ENCODE results near the gene CCL26.

Gene CCL26

GRCh38 chr7:75772081-75773077 is at the start of gene CCL26:
CCL26 (minus strand) TSS chr7:75772211; CDS start chr7:75772176, 35 bp downstream.
- in situ Hi-C loops (cut with HindIII; ENCODE audit: low pct_ligation_motif_present, low pct_unique_long_range_greater_than_20kb, low sequenced_read_pairs) = loop anchor here (25.0 kb wide), 1 partner anchor 110 kb away; no protein-coding TSS in a partner anchor
- DNase-seq = no peak

DNA sequence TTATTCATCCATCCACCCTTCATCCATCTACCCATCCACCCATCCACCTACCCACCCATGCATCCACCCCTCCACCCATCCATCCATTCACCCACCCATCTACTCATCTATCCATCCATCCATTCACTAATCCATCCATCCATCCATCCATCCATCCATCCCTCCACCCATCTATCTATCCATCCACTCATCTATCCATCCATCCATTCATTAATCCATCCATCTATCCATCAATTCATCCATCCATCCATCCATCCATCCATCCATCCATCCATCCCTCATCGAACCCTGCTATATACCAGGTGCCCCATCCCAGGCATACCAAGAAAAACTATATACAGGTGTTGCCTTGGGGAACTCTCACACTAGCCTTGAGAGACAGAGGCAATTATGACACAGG is 48.7 kb upstream of the CCL26 start:
- in situ Hi-C loops (cut with HindIII; ENCODE audit: low pct_ligation_motif_present, low pct_unique_long_range_greater_than_20kb, low sequenced_read_pairs) = no loop called here
- DNase-seq = no peak

GRCh38 chr7:75819711-75820110 is 47.7 kb upstream of the CCL26 start:
- no peak for DNase-seq
- in situ Hi-C loops (cut with HindIII; ENCODE audit: low pct_ligation_motif_present, low pct_unique_long_range_greater_than_20kb, low sequenced_read_pairs) = no loop called here

- DNase-seq = no peak
Measured at GRCh38 chr7:75818472-75818871, 46.5 kb upstream of the CCL26 start.

DNA sequence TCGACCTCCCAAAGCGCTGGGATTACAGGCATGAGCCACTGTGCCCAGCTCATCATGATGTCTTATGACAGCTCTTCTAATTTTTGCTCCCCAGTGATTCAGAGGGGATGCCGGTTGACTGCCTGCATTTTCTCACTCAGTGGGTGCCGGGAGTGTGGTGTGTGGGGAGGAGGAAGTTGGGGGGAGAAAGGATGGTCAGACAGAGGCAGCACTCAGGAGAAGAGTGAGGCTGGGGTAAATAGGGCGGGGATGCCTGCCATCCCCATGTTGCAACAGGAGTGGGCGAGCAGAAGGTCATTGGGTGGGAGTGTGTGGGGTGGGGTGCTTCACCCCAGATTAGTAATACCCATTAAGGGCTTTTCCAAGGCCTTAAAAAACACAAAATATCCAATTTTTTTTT is 45.1 kb upstream of the CCL26 start:
- in situ Hi-C loops (cut with HindIII; ENCODE audit: low pct_ligation_motif_present, low pct_unique_long_range_greater_than_20kb, low sequenced_read_pairs) = no loop called here
- no peak for DNase-seq

More at GRCh38 chr7:75818472-75818871, 46.5 kb upstream of the CCL26 start:
- in situ Hi-C loops (cut with HindIII; ENCODE audit: low pct_ligation_motif_present, low pct_unique_long_range_greater_than_20kb, low sequenced_read_pairs) = no loop called here

DNA sequence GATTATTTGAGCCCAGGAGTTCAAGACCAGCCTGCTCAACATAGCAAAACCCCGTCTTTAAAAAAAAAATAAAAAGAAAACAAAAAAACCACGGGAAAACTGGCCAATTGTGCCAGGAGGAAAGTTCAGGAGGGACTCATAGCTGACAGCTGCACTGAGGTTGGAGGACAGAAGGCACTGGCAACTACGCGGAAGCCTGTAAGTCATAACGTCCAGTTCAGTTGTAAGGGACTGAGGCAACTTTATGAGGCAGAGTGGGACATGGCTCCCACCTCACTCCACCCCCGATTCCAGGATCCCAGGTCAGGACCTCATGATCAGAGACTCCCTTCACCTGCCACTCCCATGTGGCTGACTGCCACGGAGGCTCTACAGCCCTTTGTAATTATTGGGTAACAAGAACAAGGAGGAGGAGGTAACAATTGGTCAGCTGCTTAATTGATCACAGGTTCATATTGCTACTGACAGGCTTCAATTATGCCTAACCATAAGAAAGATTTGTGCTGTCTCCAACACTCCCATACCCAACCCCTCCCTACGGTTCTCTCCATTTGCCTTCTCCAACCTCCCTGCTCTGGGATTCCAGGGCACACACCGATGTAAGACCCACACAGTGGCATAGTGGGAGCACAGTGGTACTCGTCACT is 43.5 kb upstream of the CCL26 start:
- in situ Hi-C loops (cut with HindIII; ENCODE audit: low pct_ligation_motif_present, low pct_unique_long_range_greater_than_20kb, low sequenced_read_pairs) = no loop called here
- no peak for DNase-seq

GRCh38 chr7:75814407-75814947 is 42.5 kb upstream of the CCL26 start:
- in situ Hi-C loops (cut with HindIII; ENCODE audit: low pct_ligation_motif_present, low pct_unique_long_range_greater_than_20kb, low sequenced_read_pairs) = no loop called here
- no peak for DNase-seq

DNA sequence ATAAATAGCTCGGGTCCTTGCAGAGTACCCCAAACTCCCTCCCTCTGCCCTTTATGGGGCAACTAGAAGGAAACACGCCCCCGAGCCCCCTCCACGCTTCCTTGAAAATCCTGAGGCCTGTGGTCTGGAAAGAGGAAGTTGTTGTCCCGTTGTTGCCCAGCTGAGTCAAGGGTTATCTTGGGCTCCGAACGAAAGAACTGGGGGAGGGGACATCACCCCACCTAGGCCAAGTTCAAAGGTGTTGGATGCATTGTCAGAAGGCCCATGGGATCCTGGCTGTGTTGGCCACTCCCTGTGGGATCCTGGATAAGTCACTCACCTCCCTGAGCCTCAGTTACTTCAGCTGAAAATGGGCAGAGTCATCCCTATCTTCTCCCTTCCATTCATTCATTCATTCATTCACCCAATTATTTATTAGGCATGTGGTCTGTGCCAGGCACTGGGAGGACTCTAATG is 41.8 kb upstream of the CCL26 start, which contains the start of gene CCL24:
CCL24 (minus strand) TSS at position 26 of the 456 bp plus-strand sequence. CDS start 91 bp downstream, outside the sequence.
- DNase-seq = no peak
- in situ Hi-C loops (cut with HindIII; ENCODE audit: low pct_ligation_motif_present, low pct_unique_long_range_greater_than_20kb, low sequenced_read_pairs) = no loop called here

GRCh38 chr7:75813084-75813483 is 41.1 kb upstream of the CCL26 start:
- in situ Hi-C loops (cut with HindIII; ENCODE audit: low pct_ligation_motif_present, low pct_unique_long_range_greater_than_20kb, low sequenced_read_pairs) = no loop called here
- DNase-seq = no peak

- in situ Hi-C loops (cut with HindIII; ENCODE audit: low pct_ligation_motif_present, low pct_unique_long_range_greater_than_20kb, low sequenced_read_pairs) = no loop called here
- no peak for DNase-seq
Measured at GRCh38 chr7:75811894-75812678, 40.1 kb upstream of the CCL26 start.

- in situ Hi-C loops (cut with HindIII; ENCODE audit: low pct_ligation_motif_present, low pct_unique_long_range_greater_than_20kb, low sequenced_read_pairs) = no loop called here
- DNase-seq = no peak
Measured at GRCh38 chr7:75809396-75809795, 37.4 kb upstream of the CCL26 start.

GRCh38 chr7:75808106-75808505 is 36.1 kb upstream of the CCL26 start:
- in situ Hi-C loops (cut with HindIII; ENCODE audit: low pct_ligation_motif_present, low pct_unique_long_range_greater_than_20kb, low sequenced_read_pairs) = no loop called here
- no peak for DNase-seq

GRCh38 chr7:75807452-75807851 is 35.4 kb upstream of the CCL26 start:
- no peak for DNase-seq
- in situ Hi-C loops (cut with HindIII; ENCODE audit: low pct_ligation_motif_present, low pct_unique_long_range_greater_than_20kb, low sequenced_read_pairs) = no loop called here

DNA sequence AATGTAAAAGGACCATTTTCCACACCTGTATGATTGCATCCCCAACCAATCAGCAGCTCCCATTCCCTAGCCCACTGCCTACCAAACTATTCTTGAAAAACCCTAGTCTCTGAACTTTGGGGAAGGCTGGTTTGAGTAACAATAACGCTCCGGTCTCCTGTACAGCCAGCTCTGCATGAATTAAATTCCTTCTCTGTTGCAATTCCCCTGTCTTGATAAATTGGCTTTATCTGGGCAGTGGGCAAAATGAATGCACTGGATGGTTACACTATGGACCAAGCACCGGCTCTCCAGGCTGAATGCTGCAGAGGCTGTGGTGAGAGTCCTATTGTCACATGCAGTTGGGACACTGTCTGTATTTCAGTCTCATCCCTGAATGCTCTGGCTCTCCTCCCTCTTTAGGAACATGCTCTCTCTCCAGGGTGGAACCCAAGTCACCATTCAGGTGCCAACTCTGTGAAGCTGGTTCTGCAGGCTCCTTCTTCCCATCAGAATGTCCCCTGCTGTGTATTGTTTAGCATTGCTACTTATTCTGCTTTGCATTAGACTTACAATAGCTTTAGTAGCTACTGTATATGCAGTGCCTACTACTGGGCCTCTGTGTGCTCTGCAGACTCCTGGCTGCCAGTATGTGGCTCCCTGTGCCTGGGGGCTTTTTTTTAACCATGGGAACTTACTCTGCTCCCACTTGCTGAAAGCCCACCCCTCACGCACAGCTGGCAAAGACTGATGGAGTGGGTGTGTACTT is 34.7 kb upstream of the CCL26 start:
- DNase-seq = no peak
- in situ Hi-C loops (cut with HindIII; ENCODE audit: low pct_ligation_motif_present, low pct_unique_long_range_greater_than_20kb, low sequenced_read_pairs) = no loop called here

DNA sequence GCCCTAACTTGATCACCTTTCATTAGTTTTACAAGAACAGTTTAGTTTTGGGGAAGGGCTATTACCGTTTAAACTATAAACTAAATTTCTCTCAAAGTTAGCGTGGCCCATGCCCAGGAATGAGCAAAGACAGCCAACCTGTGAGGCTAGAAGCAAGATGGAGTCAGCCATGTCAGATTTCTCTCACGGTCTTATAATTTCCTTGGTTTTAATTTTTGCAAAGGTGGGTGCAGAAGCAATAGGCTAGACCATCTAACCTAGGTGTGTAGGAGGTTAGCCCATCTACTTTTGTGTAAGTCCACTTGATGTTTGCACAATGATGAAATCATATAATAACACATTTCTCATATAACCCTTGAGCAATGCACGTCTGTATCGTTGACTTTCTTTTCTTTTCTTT is 32.7 kb upstream of the CCL26 start:
- in situ Hi-C loops (cut with HindIII; ENCODE audit: low pct_ligation_motif_present, low pct_unique_long_range_greater_than_20kb, low sequenced_read_pairs) = no loop called here
- DNase-seq = no peak

- no peak for DNase-seq
- in situ Hi-C loops (cut with HindIII; ENCODE audit: low pct_ligation_motif_present, low pct_unique_long_range_greater_than_20kb, low sequenced_read_pairs) = no loop called here
Measured at GRCh38 chr7:75804004-75804403, 32.0 kb upstream of the CCL26 start.

GRCh38 chr7:75802552-75802821 is 30.5 kb upstream of the CCL26 start:
- no peak for DNase-seq
- in situ Hi-C loops (cut with HindIII; ENCODE audit: low pct_ligation_motif_present, low pct_unique_long_range_greater_than_20kb, low sequenced_read_pairs) = no loop called here

GRCh38 chr7:75798770-75799169 is 26.8 kb upstream of the CCL26 start:
- no peak for DNase-seq
- in situ Hi-C loops (cut with HindIII; ENCODE audit: low pct_ligation_motif_present, low pct_unique_long_range_greater_than_20kb, low sequenced_read_pairs) = no loop called here
